ENCODE measurements around the gene DIP2C.

DIP2C gene

GRCh38 chr10:551373-552252 is 137.9 kb downstream of the DIP2C start:
- TF ChIP-seq, protein P1, sequence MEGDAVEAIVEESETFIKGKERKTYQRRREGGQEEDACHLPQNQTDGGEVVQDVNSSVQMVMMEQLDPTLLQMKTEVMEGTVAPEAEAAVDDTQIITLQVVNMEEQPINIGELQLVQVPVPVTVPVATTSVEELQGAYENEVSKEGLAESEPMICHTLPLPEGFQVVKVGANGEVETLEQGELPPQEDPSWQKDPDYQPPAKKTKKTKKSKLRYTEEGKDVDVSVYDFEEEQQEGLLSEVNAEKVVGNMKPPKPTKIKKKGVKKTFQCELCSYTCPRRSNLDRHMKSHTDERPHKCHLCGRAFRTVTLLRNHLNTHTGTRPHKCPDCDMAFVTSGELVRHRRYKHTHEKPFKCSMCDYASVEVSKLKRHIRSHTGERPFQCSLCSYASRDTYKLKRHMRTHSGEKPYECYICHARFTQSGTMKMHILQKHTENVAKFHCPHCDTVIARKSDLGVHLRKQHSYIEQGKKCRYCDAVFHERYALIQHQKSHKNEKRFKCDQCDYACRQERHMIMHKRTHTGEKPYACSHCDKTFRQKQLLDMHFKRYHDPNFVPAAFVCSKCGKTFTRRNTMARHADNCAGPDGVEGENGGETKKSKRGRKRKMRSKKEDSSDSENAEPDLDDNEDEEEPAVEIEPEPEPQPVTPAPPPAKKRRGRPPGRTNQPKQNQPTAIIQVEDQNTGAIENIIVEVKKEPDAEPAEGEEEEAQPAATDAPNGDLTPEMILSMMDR (IDR thresholded peaks at IDR 0.05; ENCODE audit: low read depth, low read length): no peak
- no peak overlapping the region for H3K4me3 ChIP-seq (ENCODE audit: low read depth, low read length)
- H3K9me3 ChIP-seq (ENCODE audit: severe bottlenecking): no peaks in the 10 kb centered on the region
- H3K36me3 ChIP-seq: no peaks in the 10 kb centered on the region
- H3K27ac ChIP-seq: no peak overlapping the region
- H3K27me3 ChIP-seq (ENCODE audit: insufficient read depth, low read depth, severe bottlenecking): no peaks in the 10 kb centered on the region
- DNase-seq: no peak

- H3K27ac ChIP-seq: no peak overlapping the region
- DNase-seq: no peak
- H3K27me3 ChIP-seq (ENCODE audit: insufficient read depth, low read depth, severe bottlenecking): no peaks in the 10 kb centered on the region
- H3K4me3 ChIP-seq (ENCODE audit: low read depth, low read length): no peak overlapping the region
- TF ChIP-seq, protein P1 (IDR thresholded peaks at IDR 0.05; ENCODE audit: low read depth, low read length): no peak
- no peaks in the 10 kb centered on the region for H3K36me3 ChIP-seq
- H3K9me3 ChIP-seq (ENCODE audit: severe bottlenecking): no peaks in the 10 kb centered on the region
These were observed 138.6 kb downstream of the DIP2C start for GRCh38 chr10:550665-551372.

GRCh38 chr10:549391-549790 is 140.1 kb downstream of the DIP2C start:
- no peaks in the 10 kb centered on the region for H3K27me3 ChIP-seq (ENCODE audit: insufficient read depth, low read depth, severe bottlenecking)
- H3K4me3 ChIP-seq (ENCODE audit: low read depth, low read length): no peak overlapping the region
- TF ChIP-seq, protein P1 (IDR thresholded peaks at IDR 0.05; ENCODE audit: low read depth, low read length): no peak
- no peaks in the 10 kb centered on the region for H3K36me3 ChIP-seq
- no peak for DNase-seq
- no peak overlapping the region for H3K27ac ChIP-seq
- no peaks in the 10 kb centered on the region for H3K9me3 ChIP-seq (ENCODE audit: severe bottlenecking)

GRCh38 chr10:548238-548901 is 141.1 kb downstream of the DIP2C start:
- Histone ChIP-seq H3K4me3 (ENCODE audit: low read depth, low read length) (no peak overlapping the region), H3K9me3 (ENCODE audit: severe bottlenecking) (no peaks in the 10 kb centered on the region), H3K27me3 (ENCODE audit: insufficient read depth, low read depth, severe bottlenecking) (no peaks in the 10 kb centered on the region), H3K27ac (no peak overlapping the region), H3K36me3 (no peaks in the 10 kb centered on the region)
- no peak for DNase-seq
- TF ChIP-seq, protein P1 (IDR thresholded peaks at IDR 0.05; ENCODE audit: low read depth, low read length): no peak

DNA sequence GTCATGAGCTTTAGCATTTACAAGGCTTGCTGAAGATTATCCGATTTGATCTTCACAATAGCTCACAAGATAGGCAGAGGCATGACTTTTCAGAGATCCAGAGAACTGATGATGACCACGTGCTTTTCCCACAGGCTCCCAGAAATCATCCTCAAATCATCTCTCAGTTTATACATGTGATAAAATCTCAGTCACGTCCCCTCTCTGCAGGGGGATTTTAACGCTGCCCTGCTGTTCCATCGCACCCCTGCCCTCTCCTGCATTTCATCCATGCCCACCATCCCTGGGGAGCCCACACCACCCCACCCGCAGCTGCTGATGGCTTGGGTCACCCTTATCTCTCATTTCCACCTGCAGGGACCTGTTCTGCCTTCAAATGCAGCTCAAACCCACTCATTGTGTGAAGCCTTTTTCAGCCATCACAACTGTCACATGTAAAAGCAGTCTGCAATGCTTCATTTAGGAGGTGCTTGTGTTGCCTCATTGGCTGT is 141.8 kb downstream of the DIP2C start:
- H3K9me3 ChIP-seq (ENCODE audit: severe bottlenecking): no peaks in the 10 kb centered on the region
- no peaks in the 10 kb centered on the region for H3K36me3 ChIP-seq
- DNase-seq: no peak
- TF ChIP-seq, protein P1 (IDR thresholded peaks at IDR 0.05; ENCODE audit: low read depth, low read length): no peak
- H3K4me3 ChIP-seq (ENCODE audit: low read depth, low read length): no peak overlapping the region
- H3K27ac ChIP-seq: no peak overlapping the region
- no peaks in the 10 kb centered on the region for H3K27me3 ChIP-seq (ENCODE audit: insufficient read depth, low read depth, severe bottlenecking)

Data from WERI-Rb-1 (cell line).